Body of pancreas (tissue), 4 donors: ENCODE results near the gene MRPL55. TPM values are rescaled to one million over a fixed set of nuclear protein-coding genes. Genes with fewer than 3 reads are reported as not detected.

Source experiments
- ATAC-seq: fragments of 150-250 bp; one replicate; pipeline ENCODE4 v1.9.1; 2016
- DNase-seq, 4 donors: peaks; one replicate each; pipeline ENCODE4 v3.0.0-alpha.2; 2019
- H3K27ac ChIP-seq, 4 donors: fragments of 200-600 bp; sonication (generic); 1 replicate in 3 of 4; 2 replicates in 1 of 4; pipeline versions ENCODE4 v1.5.1 to v1.6.1; 2016 to 2019; ENCODE audit warnings: mild to moderate bottlenecking in 1 of 4, mixed read lengths in 1 of 4, moderate library complexity in 1 of 4
- H3K27me3 ChIP-seq, 2 donors: fragments of 200-600 bp; sonication (generic); one replicate each; pipeline ENCODE4 v1.6.0; 2016; ENCODE audit warnings: mild to moderate bottlenecking in 1 of 2
- H3K36me3 ChIP-seq, 2 donors: fragments of 200-600 bp; sonication (generic); replicated peaks in 1 of 2; 2 replicates each; pipeline ENCODE4 v1.5.1; 2016; ENCODE audit warnings: low read depth in 2 of 2; ENCODE audit not compliant: insufficient read depth in 1 of 2
- H3K4me1 ChIP-seq: fragments of 200-600 bp; sonication (generic); one replicate; pipeline ENCODE4 v1.6.0; 2016
- H3K4me3 ChIP-seq, 2 donors: fragments of 200-600 bp; sonication (generic); 1 replicate in 1 of 2; 2 replicates in 1 of 2; pipeline ENCODE4 v1.5.1; 2016 to 2019
- H3K9me3 ChIP-seq, 3 donors: fragments of 200-600 bp; sonication (generic); 1 replicate in 2 of 3; 2 replicates in 1 of 3; pipeline ENCODE4 v1.5.1; 2016
- POLR2A ChIP-seq, 3 donors: fragments of 450-650 bp; IDR thresholded peaks; one replicate each; pipeline ENCODE4 v1.6.1; 2016; ENCODE audit warnings: antibody characterized with exemption in 3 of 3, mild to moderate bottlenecking in 2 of 3
- WGBS, 2 donors: methylation state at CpG; one replicate each; pipeline ENCODE4 v1.1.5; 2017; 5-methylcytosine and 5-hydroxymethylcytosine counted together
- intact Hi-C: fragments of 100-400 bp; cut with DNase I; formaldehyde crosslinking; loops from one replicate; pipeline ENCODE4 v1.15.1; 2023
- total RNA-seq, 2 donors: library from RNA; depleted of rRNA; stranded (reverse); fragments of >200 nt; gene quantifications; one replicate each; pipeline ENCODE4 v1.1.0, GENCODE V29; 2016
- TF ChIP-seq, protein P1 (sequence below), 7 experiments: fragments of 450-650 bp in 4 of 7; fragments of 200-600 bp in 3 of 7; sonication (generic) in 3 of 7; IDR thresholded peaks; one replicate each; pipeline ENCODE4 v1.5.1; 2016 to 2019; ENCODE audit warnings: antibody characterized with exemption in 7 of 7

MRPL55 gene
- total RNA-seq, 2 donors from 2014 or later, result 65.9 to 68.7 TPM

GRCh38 chr1:228091084-228091483, 18.0 kb downstream of the MRPL55 start:
- Histone ChIP-seq H3K36me3 (no peaks in the 10 kb centered on the region), H3K4me1 (peaks cover 99% of the 10 kb centered on the region), H3K9me3 (no peaks in the 10 kb centered on the region), H3K27me3 (no peaks in the 10 kb centered on the region), H3K4me3 (no peak overlapping the region), H3K27ac (peak overlapping the region in 2 of 4 donors; percentile 48 to 100)
- no peak for DNase-seq
- intact Hi-C loops, result no loop called here
- WGBS, 2 donors, result 38 to 41% methylated on average over 4 of the region's 4 CpGs
- no peak for ATAC-seq
- TF ChIP-seq, protein P1, sequence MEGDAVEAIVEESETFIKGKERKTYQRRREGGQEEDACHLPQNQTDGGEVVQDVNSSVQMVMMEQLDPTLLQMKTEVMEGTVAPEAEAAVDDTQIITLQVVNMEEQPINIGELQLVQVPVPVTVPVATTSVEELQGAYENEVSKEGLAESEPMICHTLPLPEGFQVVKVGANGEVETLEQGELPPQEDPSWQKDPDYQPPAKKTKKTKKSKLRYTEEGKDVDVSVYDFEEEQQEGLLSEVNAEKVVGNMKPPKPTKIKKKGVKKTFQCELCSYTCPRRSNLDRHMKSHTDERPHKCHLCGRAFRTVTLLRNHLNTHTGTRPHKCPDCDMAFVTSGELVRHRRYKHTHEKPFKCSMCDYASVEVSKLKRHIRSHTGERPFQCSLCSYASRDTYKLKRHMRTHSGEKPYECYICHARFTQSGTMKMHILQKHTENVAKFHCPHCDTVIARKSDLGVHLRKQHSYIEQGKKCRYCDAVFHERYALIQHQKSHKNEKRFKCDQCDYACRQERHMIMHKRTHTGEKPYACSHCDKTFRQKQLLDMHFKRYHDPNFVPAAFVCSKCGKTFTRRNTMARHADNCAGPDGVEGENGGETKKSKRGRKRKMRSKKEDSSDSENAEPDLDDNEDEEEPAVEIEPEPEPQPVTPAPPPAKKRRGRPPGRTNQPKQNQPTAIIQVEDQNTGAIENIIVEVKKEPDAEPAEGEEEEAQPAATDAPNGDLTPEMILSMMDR (IDR thresholded peaks at IDR 0.05), result no peak
- no peak for TF ChIP-seq POLR2A (IDR thresholded peaks at IDR 0.05)

DNA sequence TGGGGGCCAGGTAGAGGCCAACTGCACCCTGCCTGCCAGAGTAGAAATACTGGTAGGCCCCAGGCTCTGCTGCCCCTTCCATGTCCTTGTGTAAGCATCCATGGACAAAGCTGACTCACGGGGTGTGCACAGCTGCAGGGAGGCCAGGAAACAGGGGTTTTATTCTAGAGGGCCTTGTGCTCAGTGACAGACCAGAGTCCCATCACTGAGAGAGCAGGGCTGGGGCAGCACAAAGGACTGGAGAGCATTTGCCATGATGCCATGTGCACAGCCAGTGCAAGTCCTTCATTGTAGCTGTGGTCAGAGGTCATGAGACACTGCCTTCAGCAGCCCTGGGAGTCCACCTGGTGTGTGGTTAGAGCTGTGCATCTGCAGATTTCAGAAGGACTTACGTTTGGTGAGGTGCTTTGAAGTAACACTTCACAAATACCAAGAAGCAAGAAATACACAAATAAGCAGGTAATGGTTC, 18.5 kb downstream of the MRPL55 start:
- H3K27me3 ChIP-seq, result no peaks in the 10 kb centered on the region
- ATAC-seq, result no peak
- WGBS, 2 donors, result 13 to 16% methylated on average over 2 of the region's 2 CpGs
- no peaks in the 10 kb centered on the region for H3K9me3 ChIP-seq
- TF ChIP-seq POLR2A (IDR thresholded peaks at IDR 0.05), result no peak
- TF ChIP-seq, protein P1 (IDR thresholded peaks at IDR 0.05), result no peak
- no peak overlapping the region for H3K4me3 ChIP-seq
- H3K27ac ChIP-seq, result peak overlapping the region in 3 of 4 donors; percentile 18 to 100 (median 48)
- H3K4me1 ChIP-seq, result peaks cover 99% of the 10 kb centered on the region
- intact Hi-C loops, result no loop called here
- no peaks in the 10 kb centered on the region for H3K36me3 ChIP-seq
- DNase-seq, result peak in 2 of 4 donors; percentile 26 to 52

GRCh38 chr1:228089519-228090380, 19.3 kb downstream of the MRPL55 start:
- ATAC-seq (no peak), DNase-seq (peak in 1 of 4 donors; percentile 13)
- TF ChIP-seq, protein P1 (IDR thresholded peaks at IDR 0.05), result no peak
- no peak for TF ChIP-seq POLR2A (IDR thresholded peaks at IDR 0.05)
- Histone ChIP-seq H3K4me1 (peaks cover 99% of the 10 kb centered on the region), H3K4me3 (no peak overlapping the region), H3K27ac (peak overlapping the region in 3 of 4 donors; percentile 18 to 100 (median 48)), H3K36me3 (no peaks in the 10 kb centered on the region), H3K9me3 (no peaks in the 10 kb centered on the region), H3K27me3 (no peaks in the 10 kb centered on the region)
- WGBS, 2 donors, result 27 to 35% methylated on average over 7 to 12 of the region's 12 CpGs
- intact Hi-C loops, result no loop called here

GRCh38 chr1:228088586-228089498, 20.3 kb downstream of the MRPL55 start:
- 41 to 42% methylated on average over 16 to 21 of the region's 21 CpGs for WGBS, 2 donors
- no peak for TF ChIP-seq POLR2A (IDR thresholded peaks at IDR 0.05)
- Histone ChIP-seq H3K4me1 (peaks cover 98% of the 10 kb centered on the region), H3K27me3 (no peaks in the 10 kb centered on the region), H3K36me3 (no peaks in the 10 kb centered on the region), H3K9me3 (no peaks in the 10 kb centered on the region), H3K27ac (peak overlapping the region in 3 of 4 donors; percentile 4 to 100 (median 48)), H3K4me3 (no peak overlapping the region)
- ATAC-seq (no peak), DNase-seq (peak in 2 of 4 donors; percentile 10 to 13)
- intact Hi-C loops, result no loop called here
